ENCODE data around the gene POLD2. TPM values are rescaled to one million over a fixed set of nuclear protein-coding genes. Genes with fewer than 3 reads are reported as not detected.

The POLD2 gene
- total RNA-seq, 1 donor from 2014 or later, result 107 TPM

DNA sequence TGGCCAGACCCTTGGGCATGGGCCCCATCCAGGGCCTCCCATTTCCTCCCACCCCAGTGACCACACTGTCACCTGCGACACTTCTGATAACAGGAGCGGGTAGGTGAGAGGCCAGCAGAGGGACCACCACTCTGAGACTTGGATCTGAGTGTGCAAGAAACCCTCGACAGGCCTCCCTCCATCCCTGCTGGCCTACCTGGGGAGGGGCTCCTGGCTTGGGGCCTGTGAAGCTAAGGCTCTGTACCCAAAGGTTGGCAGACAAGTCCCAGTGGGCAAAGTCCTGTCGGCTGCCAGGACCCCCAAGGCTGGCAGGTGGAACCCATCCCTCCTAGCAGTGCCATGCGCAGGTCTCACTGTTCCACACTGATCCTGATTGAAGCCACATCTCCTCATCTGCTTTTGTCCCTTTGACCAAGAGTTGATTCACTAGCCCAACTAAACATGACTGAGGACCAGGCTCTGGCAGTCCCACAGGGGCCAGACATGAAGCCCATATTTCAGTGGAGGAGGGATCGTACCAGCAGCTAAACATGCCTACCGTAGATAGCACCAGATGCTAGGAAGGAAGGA is 56.8 kb downstream of the POLD2 start:
- intact Hi-C loops (cut with micrococcal nuclease), result loop anchor here (5.0 kb wide), 2 partner anchors 56 to 891 kb away; partner anchors contain the start of gene POLD2

DNA sequence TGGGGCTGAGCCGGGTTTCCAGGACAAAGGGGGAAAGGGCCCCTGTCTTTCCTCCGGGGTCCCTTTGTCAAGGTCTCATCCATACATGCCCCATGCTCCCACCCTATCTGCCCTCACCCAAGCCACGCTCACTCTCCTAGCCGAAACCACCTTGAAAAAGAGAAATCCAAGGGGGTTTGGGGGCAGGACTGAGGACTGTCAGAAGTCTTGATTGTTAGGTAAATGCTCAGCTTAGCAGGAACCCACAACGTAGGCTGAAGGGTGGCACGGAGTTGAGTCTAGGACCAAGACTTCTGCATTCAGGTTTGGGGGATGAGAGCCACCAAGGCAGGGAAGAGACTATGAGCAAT is 57.3 kb downstream of the POLD2 start:
- intact Hi-C loops (cut with micrococcal nuclease), result loop anchor here (5.0 kb wide), 2 partner anchors 56 to 891 kb away; partner anchors contain the start of gene POLD2

DNA sequence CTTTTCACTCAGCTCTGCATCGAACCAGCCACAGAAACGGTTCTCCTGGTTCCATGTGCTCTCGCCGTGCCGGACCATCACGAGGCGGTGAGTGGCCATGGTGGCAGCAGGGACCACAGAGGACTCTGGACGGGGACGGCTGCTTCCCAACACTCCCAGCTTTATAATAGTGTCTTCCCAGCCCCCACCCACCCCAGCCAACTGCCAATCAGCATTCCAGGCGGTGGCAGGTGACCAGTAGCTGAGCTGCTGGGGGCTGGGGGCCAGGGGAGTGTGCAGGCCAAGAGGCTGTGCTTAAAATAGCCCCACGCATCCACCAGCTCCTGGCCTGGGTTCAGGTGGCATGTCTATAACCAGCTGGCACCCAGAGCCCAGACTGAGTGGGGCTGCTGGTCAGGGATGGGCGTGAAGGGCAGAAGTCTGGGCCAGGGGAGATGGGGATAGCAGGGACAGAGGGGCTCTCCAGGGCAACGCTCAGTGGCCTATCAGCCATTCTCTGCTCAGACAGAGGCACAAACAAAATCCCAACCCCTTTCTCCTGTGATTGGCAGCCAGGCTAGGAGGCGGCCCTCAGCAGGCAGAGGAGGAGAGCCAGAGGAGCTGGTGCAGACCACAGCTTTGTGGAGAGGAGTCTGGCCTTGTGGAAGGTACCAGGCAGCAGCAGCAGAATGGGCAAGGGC is 57.8 kb downstream of the POLD2 start, which contains the start of gene PGAM2:
TSS of gene PGAM2 (minus strand) at position 137 of the 680 bp plus-strand sequence. CDS start at position 99, 38 bp downstream.
- intact Hi-C loops (cut with micrococcal nuclease), result loop anchor here (5.0 kb wide), 2 partner anchors 57 to 892 kb away; partner anchors contain the start of gene POLD2

DNA sequence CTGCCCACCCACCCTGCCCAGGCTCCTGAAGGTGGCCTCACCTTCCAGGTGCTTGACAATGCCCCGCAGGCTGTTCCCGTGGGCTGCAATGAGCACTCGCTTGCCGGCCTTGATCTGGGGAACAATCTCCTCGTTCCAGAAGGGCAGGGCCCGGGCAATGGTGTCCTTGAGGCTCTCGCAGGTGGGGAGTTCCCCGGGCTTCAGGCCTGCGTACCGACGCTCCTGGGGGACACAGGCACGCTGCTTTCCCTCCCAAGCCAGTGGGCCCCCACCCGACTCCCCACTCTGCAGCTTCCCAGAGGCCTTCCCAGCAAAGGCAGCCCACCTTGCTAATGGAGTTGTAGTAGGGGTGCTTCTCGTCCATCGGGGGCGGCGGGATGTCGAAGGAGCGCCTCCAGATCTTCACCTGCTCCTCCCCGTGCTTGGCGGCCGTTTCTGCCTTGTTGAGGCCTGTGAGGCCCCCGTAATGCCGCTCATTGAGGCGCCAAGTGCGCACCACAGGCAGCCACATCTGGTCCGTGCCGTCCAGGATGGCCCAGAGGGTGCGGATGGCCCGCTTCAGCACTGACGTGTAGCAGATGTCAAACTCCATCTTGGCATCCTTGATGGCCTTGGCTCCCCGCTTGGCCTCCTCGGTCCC is 58.4 kb downstream of the POLD2 start:
- intact Hi-C loops (cut with micrococcal nuclease), result loop anchor here (5.0 kb wide), 2 partner anchors 57 to 892 kb away; partner anchors contain the start of gene POLD2

Other genes with a start within 250 kb of the POLD2 start
- 24.1 and 25.1 TPM in 2 replicates for gene URGCP, start 217.0 kb downstream of the POLD2 start, total RNA-seq
- gene UBE2D4, start 197.1 kb downstream of the POLD2 start, total RNA-seq, result 10.0 and 11.6 TPM in 2 replicates
- gene SPDYE1, start 125.7 kb downstream of the POLD2 start, total RNA-seq, result 0.12 TPM in 1 of 2 replicates, not detected in the other
- 161 and 165 TPM in 2 replicates for gene DBNL, start 78.8 kb downstream of the POLD2 start, total RNA-seq
- 0.34 and 0.66 TPM in 2 replicates for gene PGAM2, start 58.0 kb downstream of the POLD2 start, total RNA-seq
- 29.6 and 34.2 TPM in 2 replicates for gene POLM, start 41.0 kb downstream of the POLD2 start, total RNA-seq
- gene AEBP1, start 19.2 kb downstream of the POLD2 start, total RNA-seq, result 6.1 and 9.0 TPM in 2 replicates
- not detected in 2 replicates for gene MYL7, start 17.8 kb upstream of the POLD2 start, total RNA-seq
- 0.15 TPM in 1 of 2 replicates, not detected in the other for gene GCK, start 65.9 kb upstream of the POLD2 start, total RNA-seq
- gene YKT6, start 77.4 kb upstream of the POLD2 start, total RNA-seq, result 82.2 and 82.8 TPM in 2 replicates
- gene CAMK2B, start 202.0 kb upstream of the POLD2 start, total RNA-seq, result 0.27 TPM in 1 of 2 replicates, not detected in the other

Data from T-helper 1 cell treated with Interleukin-12 subunit alpha and Interleukin-12 subunit beta and Interleukin-4 antibody, amounts not matched to agents 30 ng/mL and 1 ng/mL, for 36 hours (primary cell).